GM18499 (cell line): ENCODE measurements around the gene FOXQ1.
"Not testable (repeated sequence)": the region's sequence is repeated elsewhere in the genome, so short reads cannot be mapped to it uniquely, and the experiment has no call there.

Experiments
- ATAC-seq: cut with Tn5 transposase; IDR thresholded peaks from one replicate; pipeline ENCODE4 v1.9.1; 2021; ENCODE audit warnings: moderate number of reproducible peaks; ENCODE audit not compliant: insufficient read depth, unreplicated experiment

FOXQ1 gene

DNA sequence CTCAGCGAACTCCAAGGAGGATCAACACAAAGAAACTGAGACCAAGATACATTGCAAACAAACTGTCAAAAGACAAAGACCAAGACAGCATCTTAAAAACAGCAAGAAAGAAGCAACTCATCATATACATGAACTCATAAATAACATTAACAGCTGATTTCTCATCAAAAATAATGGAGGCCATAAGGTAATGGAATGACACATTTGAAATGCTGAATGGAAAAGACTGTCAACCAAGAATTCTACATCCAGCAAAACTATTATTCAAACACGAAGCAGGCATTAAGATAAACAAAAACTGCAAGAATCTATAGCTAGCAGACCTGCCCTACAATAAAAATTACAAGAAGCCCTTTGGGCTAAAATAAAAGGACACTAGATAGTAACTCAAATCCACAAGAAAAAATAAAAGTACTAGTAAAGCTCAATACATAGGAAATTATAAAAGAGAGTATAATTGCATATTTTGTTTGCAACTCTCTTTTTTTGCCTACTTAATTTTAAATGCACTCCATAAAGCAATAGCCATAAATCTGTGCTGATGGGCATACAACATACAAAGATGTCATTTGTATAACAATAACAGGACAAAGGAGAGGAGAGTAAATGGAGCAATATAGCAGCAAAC lies 39.6 kb downstream of the FOXQ1 start:
- ATAC-seq = no peak

GRCh38 chr6:1355068-1355467 lies 43.2 kb downstream of the FOXQ1 start:
- ATAC-seq = not testable (repeated sequence)

DNA sequence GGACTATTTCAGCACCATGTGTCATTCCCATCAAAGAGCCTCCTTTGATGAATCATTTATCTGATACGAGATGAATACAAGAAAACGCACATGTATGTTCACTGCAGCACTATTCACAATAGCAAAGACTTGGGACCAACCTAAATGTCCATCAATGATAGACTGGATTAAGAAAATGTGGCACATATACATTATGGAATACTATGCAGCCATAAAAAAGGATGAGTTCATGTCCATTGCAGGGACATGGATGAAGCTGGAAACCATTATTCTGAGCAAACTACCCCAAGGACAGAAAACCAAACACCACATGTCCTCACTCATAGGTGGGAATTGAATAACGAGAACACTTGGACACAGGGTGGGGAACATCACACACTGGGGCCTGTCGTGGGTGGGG lies 49.8 kb downstream of the FOXQ1 start:
- not testable (repeated sequence) for ATAC-seq

- ATAC-seq = no peak
Observed at GRCh38 chr6:1362643-1363042, 50.7 kb downstream of the FOXQ1 start.

- no peak for ATAC-seq
Observed at GRCh38 chr6:1363298-1363697, 51.4 kb downstream of the FOXQ1 start.

GRCh38 chr6:1363729-1364572 lies 52.1 kb downstream of the FOXQ1 start:
- no peak for ATAC-seq
